HT1080 (cell line): Measurements from ENCODE around the gene NF2. TPM values are rescaled to one million over a fixed set of nuclear protein-coding genes. Genes with fewer than 3 reads are reported as not detected.
"Not testable (repeated sequence)": the region's sequence is repeated elsewhere in the genome, so short reads cannot be mapped to it uniquely, and the experiment has no call there.

ENCODE experiments used
- DNase-seq: peaks from one replicate; pipeline ENCODE4 v3.0.0-alpha.2; 2015; ENCODE audit warnings: low read depth
- polyA plus RNA-seq, 2 experiments: library from polyadenylated mRNA; depleted of rRNA; stranded (reverse); fragments of >200 nt; gene quantifications; 2 replicates each; pipeline ENCODE4 v1.2.3, GENCODE V29; 2015
- total RNA-seq: library from RNA; depleted of rRNA; stranded (reverse); fragments of >200 nt; shearing (Covaris generic); gene quantifications from 2 replicates; pipeline ENCODE4 v1.2.3, GENCODE V29; 2014; rRNA removed

NF2 gene
- 187 and 209 TPM in 2 replicates for total RNA-seq
- 128 and 131 TPM in 2 replicates for polyA plus RNA-seq (2015; cell fraction: cytosol; rRNA removed)
- 78.5 and 86.1 TPM in 2 replicates for polyA plus RNA-seq (2015; cell fraction: nucleus; rRNA removed)

DNA sequence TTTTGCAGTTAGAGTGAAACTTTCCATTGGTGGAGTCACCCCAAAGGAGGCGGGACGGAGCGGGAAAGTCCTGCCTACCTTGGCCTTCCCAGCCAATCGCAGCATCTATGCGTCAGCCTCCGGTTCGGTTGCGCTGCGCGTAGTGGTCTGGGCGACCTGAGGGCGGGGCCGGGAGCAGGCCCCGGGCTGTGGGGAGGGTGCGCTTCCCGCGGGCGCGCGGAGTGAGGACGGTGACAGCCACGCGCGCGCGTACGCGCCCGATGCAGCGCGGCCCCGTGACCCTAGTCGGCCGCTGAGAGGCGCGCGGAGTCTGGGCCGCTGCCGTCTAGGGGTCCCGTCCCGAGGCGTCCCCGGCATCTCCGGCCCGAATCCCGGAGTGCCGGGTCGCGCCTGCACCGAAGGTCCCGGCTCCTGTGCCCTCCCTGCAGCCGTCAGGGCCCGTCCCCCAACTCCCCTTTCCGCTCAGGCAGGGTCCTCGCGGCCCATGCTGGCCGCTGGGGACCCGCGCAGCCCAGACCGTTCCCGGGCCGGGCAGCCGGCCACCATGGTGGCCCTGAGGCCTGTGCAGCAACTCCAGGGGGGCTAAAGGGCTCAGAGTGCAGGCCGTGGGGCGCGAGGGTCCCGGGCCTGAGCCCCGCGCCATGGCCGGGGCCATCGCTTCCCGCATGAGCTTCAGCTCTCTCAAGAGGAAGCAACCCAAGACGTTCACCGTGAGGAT, at the start of gene NF2:
NF2 (plus strand) TSS at position 276 of the 718 bp plus-strand sequence; CDS start at position 642, 366 bp downstream.
- DNase-seq: no peak

DNA sequence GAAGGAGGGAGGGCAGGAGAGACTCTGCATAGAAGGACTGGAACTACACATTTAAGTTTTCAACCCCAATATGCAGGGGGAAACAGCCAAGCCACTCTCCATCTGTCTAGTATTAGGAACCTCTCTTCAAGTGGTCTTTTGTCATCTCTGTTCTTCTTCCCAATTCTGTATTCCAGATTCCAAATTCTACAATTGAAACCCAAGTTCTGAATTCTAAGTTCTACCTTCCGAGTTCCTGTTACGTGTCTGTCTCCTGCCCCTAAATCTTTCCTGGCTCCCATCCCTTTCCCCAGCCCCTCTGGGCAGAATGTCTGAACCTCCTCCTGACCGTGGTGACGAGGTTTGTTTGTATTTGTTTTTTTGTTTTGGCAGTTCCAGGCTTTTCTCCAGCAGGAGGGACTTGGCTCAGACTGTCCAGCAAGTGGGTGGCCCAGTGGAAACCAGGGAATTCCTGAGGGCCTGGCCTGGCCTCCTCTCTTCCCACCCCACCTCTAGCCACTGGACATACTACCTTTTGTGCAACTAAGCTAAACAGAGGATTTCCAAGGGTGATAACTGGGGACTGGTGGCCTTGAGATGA, 48.3 kb upstream of the NF2 start:
- DNase-seq: no peak

DNA sequence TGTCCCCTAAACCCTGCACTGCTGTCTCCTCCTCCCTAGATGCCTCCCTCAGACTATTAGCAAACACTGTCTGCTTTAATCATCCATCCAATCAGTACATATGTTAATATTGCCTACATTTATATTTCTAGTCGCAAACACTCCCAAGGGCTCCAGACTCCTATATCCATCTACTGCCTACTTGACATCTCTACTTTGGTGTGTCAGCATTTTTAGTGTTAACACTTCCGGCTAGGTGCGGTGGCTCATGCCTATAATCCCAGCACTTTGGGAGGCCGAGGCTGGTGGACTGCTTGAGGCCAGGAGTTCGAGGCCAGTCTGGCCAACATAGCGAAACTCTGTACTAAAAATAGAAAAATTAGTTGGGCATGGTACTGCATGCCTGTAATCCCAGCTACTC, 44.4 kb upstream of the NF2 start:
- DNase-seq: no peak

DNA sequence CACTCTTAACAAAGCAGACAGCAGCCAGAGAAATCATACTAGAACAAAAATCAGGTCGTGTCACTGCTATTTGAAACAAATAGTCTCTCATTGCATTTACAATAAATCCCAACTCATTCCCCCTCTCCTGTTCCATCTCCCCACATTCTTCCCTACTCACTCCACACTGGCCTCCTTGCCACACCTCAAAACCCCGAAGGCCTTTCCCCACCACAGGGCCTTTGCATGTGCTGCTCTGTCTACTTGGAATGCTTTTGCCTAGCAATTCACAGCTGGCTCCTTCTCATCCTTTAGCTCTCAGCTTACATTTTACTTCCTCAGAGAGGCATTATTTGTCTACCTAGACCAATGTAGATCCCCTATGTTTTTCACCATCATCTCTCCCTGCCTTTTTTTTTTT, 43.6 kb upstream of the NF2 start:
- no peak for DNase-seq

DNA sequence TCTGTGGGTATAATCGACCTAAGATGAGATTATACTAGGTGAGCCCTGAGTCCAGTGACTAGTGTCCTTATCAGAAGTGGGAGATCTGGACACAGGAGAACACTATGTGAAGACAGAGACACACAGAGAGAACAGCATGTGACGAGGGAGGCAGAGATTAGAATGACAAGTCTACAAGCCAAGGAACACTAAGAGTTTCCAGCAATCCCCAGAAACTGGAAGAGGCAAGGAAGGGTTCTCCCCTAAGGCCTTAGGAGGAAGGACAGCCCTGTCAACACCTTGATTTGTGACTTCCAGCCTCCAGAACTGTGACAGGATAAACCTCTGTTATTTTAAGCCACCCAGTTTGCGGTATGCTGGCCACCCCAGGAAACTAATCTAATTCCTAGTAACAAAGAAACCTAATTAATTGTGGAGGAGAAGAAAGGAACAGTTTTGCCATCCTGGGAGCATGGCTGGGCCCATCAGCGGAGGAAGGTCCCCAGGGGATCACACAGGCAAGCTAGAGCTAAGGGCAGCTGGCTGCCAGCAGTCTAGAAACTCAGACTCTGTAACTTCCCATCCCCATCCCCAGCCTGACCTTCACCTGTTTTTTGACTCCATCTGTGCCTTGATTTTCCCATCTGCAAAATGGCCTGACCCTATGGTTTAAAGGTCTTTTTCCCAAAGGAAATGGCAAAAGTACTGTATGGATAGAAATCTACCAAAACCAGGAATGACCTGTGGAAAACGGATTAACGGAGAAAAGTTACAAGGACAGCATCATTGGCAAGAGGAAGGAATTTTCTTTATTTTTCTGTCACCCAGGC, 39.6 kb upstream of the NF2 start:
- no peak for DNase-seq

DNA sequence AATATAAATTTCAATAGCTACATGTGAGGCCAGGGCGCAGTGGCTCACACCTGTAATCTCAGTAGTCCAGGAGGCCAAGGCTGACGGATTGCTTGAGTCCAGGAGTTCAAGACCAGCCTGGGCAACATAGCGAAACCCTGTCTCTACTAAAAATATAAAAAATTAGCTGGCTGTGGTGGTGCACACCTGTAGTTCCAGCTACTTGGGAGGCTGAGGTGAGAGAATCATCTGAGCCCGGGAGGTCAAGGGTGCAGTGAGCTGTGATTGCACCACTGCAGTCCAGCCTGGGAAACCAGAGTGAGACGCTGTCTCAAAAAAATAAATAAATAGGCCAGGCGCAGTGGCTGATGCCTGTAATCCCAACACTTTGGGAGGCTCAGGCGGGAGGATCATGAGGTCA, 36.9 kb upstream of the NF2 start:
- DNase-seq: not testable (repeated sequence)

DNA sequence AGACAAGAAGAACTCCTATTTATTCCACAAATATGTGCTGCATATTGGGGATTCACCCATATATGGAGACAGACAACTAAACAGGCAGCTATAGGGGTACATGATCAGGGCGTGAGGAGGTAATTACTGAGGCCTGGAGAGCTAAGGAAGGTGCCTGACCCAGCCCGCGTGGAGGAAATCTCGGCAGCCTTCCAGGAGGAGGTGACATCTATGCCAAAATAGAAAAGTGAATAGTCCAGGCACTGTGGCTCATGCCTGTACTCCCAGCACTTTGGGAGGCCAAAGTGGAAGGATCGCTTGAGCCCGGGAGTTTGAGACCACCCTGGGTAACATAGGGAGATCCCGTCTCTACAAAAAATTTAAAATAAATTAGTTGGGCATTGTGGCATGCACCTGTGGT, 36.1 kb upstream of the NF2 start:
- DNase-seq: no peak

DNA sequence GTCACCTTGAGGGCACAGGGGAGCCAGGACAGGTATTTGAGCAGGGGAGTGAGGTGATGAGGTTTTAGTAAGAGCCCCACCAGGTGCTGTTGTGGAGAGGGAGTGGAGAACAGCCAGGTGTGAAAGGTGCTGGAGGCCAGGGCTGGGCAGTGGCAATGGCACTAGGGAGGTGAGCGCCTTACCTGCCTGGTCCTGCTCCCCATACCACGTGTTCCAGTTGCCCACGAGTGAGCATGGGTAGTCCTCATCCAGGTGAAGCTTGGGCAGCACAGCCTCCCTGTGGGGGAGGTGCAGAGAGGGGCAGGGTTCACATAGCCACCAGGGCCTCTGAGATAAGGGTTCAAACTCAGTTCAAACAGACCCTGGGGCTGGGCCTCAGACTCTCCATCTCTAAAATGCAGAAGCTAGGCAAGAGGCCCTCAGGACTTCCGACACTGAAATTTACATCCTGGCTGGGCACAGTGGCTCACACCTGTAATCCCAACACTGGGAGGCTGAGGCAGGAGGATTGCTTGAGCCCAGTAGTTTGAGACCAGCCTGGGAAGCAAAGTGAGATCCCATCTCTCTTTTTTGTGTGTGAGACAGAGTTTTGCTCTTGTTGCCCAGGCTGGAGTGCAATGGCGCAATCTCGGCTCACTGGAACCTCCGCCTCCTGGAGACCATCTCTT, 34.3 kb upstream of the NF2 start:
- no peak for DNase-seq

DNA sequence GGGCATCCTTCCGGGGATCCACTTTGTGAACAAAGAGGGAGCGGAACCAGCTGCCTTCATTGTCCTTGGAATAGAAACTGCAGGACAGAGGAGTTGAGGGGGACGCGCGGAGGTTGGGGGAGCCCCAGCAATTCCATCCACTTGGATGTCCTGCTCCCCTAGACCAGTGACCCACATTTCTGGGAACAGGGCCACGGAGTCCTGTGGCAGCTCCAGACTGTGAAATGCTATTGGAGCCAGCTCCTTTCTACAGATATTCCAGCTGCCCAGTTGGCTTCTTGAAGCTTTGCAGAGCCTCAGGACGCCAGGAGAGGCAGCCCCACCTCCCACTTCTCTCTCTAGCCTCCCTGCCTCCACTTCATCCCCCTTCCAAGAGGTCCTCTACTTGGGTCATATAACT, 33.0 kb upstream of the NF2 start:
- no peak for DNase-seq

DNA sequence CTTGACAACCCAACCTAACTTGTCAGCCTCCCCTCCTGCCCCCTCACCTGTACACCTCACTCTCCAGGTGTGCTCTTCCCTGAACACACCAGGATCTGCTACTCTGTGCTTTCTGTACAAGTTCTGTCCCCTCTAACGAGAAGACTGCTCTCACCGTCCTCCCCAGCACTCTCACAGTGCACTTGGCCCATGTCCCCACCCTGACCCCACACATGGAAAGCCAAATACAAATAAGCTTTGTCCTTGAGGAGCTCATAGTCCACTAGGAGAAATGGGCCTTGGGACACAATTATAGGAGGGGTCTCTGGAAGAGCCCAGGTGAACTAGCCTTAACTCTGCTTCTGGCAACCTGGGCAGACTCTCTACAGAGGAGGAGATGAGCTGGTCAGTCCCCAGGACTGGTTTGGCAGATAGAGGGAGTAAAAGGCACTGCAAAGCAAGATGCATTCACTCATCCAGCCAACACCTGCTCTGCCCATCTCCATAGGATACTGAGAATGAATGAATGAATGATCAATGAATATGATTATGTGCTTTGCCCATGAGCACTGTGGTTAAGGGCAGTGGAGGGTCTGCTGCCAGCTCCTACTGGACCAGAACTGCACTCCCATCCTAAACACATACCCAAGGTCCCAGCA, 32.4 kb upstream of the NF2 start:
- DNase-seq: no peak

DNA sequence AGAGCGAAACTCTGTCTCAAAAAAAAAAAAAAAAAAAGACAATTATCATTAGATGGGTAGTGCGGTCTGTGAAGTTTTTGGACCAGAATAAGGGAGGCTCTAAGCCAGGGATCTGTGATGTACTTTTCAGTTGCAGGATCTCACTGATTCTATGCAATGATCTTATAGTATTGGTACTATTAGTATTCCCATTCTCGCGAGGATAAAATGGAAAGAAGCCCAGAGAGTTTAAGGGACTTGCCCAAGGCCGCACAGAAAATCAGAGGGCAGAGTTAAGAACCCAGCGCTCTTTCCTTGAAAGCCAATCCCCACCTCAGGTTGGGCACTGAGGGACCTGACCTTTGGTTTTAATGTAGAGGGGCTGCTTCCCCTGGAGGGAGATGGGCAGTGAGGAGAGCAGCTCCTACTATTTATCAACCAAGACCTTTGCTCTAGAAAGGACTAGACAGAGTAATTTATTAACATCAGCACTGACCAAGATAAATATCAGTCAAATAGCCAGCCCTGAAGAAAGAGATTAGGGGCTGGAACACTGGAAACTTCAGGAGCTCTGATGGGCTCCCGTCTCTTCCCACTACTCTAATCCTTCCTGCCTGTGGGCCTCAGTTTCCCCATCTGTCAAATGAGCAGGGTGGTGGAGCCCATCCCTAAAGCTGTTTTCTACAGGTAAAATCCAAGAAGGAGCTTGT, 28.5 kb upstream of the NF2 start:
- DNase-seq: no peak

DNA sequence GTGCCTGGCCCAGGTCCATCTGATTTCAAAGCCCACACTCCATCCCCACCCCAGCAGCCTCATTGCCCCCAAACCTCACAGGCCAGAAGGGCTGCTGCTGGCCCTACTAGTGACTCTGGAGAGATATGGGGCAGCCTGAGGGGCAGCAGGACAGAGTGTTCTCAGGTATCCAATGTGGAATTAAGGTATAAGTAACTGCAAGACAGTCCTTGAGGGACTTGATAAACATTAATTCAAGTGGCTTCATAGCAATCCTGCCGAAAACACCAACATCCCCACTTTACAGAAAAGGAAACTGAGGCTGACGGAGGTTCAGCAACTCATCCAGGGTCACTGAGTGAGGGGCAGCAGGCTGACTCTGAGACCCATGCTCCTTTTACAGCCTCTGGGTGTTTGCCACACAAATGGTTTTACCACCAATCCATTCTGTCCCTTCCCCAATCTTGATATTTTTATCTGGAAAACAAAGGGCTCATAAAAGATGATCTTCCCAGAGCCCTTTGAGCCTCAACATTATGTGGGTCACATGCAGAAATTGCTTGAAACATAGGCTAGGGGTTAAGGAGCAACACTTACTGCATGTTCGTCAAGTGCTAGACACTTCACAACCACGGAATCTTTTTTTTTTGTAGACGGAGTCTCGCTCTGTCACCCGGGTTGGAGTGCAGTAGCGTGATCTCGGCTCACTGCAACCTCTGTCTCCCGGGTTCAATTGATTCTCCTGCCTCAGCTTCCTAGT, 24.8 kb upstream of the NF2 start:
- no peak for DNase-seq

DNA sequence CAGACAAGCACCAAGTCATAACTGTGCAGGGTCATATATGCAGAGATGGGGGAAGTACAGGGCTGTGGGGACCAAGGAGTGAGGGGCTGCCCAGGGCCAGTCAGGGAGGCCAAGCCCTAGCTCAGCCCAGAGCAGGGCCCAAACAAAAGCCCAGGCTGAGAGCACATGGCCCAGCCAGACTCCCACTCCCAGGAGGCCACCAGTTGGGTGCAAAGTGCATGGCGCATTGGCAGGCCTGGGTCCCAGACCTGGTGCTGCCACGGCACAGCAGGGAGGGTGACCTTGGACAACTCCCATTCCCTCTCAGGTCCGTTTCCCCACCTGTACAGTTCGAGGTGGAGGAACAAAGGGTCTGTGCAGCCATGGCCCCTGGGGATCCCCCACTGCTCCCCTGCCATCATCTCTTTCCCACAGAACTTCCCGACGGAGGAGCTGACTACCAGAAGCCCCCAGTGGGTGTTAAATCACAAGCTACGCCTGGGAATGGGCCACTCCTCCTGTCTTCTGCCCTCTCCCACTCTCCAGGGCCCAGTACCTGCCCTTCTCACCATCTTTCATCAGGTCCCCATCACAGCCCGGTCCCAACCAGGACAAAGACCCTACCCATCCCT, 23.1 kb upstream of the NF2 start:
- no peak for DNase-seq

DNA sequence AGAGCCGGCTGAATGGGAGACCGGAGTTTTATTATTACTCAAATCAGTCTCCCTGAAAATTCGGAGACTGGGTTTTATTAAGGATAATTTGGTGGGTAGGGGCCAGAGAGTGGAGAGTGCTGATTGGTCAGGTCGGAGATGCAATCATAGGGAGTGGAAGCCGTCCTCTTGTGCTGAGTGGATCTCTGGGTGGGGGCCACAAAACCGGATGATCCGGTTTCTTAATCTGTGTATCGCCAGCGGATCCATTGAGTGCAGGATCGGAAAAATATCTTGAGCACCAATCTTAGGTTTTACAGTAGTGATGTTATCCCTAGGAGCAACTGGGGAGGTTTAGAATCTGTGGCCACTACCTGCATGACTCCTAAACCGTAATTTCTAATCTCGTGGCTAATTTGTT, 21.6 kb upstream of the NF2 start:
- no peak for DNase-seq

DNA sequence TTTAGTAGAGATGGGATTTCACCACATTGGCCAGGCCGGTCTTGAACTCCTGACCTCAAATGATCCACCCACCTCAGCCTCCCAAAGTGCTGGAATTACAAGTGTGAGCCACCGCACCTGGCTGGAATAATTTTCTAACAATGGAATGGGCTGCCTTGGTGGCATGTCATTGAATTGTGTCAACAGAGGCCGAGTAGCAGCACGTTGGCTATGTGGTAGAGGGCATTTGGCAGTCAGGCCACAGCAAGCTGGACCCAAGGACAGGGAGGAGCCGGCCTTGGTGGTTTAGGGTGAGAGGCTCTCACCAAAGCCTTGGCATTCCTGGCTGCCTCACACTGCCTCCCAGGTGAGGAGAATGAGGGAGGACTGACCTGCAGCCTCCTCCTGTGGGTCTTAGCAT, 18.5 kb upstream of the NF2 start:
- no peak for DNase-seq

DNA sequence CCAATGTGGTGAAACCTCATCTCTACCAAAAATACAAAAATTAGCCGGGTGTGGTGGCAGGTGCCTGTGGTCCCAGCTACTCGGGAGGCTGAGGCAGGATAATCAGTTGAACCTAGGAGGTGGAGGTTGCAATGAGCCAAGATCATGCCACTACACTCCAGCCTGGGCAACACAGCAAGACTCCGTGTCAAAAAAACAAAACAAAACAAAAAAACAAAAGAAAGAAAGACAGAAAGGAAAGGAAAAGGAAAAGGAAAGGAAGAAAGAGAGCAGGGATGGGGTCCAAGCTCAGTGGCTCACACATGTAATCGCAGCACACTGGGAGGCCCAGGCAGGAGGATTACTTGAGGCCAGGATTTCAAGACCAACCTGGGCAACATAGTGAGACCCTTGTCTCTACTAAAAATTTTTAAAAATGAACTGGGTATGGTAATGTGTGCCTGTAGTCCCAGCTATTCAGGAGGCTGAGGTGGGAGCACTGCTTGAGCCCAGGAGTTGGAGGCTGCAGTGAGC, 17.2 kb upstream of the NF2 start:
- DNase-seq: not testable (repeated sequence)

DNA sequence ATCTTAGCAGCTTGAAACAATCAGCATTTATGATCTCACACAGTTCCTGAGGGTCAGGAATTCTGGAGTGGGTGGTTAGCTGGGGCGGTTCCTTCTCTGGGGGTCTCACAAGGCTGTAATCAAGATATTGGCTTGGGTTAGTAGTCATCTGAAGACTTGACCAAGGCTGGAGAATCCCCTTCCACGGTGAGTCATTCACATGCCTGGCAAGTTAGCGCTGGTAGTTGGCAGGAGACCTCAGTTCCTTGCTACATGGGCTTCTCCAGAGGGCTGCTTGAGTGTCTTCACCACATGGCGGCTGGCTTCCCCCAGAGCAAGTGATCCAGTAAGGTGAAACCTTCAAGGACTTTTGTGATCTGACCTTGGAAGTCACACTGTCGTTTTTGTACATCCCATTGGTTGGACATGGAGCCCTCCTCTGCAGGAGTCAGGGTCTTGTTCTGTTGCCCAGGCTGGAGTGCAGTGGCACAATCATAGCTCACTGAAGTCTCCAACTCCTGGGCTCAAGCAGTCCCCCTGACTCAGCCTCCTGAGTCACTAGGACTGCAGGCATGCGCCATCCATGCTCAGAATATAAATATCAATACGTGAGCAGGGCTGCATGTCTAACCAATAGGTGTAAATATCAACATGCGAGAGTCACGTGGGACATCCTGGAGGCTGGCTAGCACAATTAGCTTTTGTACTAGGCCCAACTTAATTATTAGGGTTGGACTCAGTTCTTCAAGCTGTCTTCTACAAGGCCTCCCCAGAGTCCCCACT, 15.3 kb upstream of the NF2 start:
- peak; percentile 89 for DNase-seq

DNA sequence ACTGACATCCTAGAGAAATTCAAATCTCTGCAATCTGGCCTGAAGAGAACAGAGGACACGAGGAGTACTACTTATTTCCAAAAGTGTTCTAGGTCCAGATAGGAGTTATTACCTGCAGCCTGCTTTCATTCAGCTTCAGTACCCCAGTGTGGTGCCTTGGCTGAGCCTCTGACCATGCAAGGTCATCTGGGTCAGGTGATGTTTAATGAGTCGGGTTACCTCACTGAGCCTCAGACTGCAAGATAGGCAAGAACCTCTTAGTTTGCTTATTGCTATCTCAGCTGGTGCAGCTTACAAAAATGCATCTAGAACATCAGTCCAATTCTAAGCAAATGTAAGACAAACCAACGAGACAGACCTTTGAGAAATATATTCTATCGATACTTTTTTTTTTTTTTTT, 9.5 kb upstream of the NF2 start:
- DNase-seq: no peak
